Upper lobe of left lung (tissue), 4 donors: ENCODE results near the gene SAXO1.

Experiments
- POLR2A ChIP-seq, 4 donors: fragments of 450-650 bp; IDR thresholded peaks; one replicate each; pipeline ENCODE4 v1.5.1; 2016 to 2017; ENCODE audit warnings: antibody characterized with exemption in 4 of 4, mild to moderate bottlenecking in 2 of 4
- POLR2AphosphoS5 ChIP-seq, 2 donors: sonication (generic); formaldehyde crosslinking; IDR thresholded peaks; one replicate each; pipeline ENCODE4 v1.5.1; 2017; ENCODE audit warnings: antibody characterized with exemption in 2 of 2
- TF ChIP-seq, protein P1 (sequence below), 6 experiments: fragments of 450-650 bp in 4 of 6; fragments of 200-600 bp in 2 of 6; sonication (generic) in 2 of 6; IDR thresholded peaks; one replicate each; pipeline ENCODE4 v1.5.1; 2016 to 2019; ENCODE audit warnings: antibody characterized with exemption in 6 of 6

- TF ChIP-seq, protein P1, sequence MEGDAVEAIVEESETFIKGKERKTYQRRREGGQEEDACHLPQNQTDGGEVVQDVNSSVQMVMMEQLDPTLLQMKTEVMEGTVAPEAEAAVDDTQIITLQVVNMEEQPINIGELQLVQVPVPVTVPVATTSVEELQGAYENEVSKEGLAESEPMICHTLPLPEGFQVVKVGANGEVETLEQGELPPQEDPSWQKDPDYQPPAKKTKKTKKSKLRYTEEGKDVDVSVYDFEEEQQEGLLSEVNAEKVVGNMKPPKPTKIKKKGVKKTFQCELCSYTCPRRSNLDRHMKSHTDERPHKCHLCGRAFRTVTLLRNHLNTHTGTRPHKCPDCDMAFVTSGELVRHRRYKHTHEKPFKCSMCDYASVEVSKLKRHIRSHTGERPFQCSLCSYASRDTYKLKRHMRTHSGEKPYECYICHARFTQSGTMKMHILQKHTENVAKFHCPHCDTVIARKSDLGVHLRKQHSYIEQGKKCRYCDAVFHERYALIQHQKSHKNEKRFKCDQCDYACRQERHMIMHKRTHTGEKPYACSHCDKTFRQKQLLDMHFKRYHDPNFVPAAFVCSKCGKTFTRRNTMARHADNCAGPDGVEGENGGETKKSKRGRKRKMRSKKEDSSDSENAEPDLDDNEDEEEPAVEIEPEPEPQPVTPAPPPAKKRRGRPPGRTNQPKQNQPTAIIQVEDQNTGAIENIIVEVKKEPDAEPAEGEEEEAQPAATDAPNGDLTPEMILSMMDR (IDR thresholded peaks at IDR 0.05), result no peak
- TF ChIP-seq POLR2AphosphoS5 (IDR thresholded peaks at IDR 0.05) (no peak), POLR2A (IDR thresholded peaks at IDR 0.05) (no peak)
These were observed 122.1 kb downstream of the SAXO1 start for GRCh38 chr9:18910916-18911315.
